ENCODE data around the gene LHX1. TPM values are rescaled to one million over a fixed set of nuclear protein-coding genes. Genes with fewer than 3 reads are reported as not detected.

LHX1 gene
- polyA plus RNA-seq, 4 donors = 0.01 TPM; not detected in 3

GRCh38 chr17:36944553-36944952 lies 7.3 kb downstream of the LHX1 start:
- H3K27me3 ChIP-seq (ENCODE audit: control insufficient read depth in 3 of 3, insufficient read depth in 3 of 3, low read length in 3 of 3) = peaks cover 16 to 82% (median 58%) of the 10 kb centered on the region in 3 donors
- DNase-seq (no peak), FAIRE-seq (no peak)
- H3K9me3 ChIP-seq (ENCODE audit: control insufficient read depth in 2 of 2, insufficient read depth in 1 of 2, low read depth in 1 of 2, low read length in 1 of 2) = peaks cover 0 to 7% of the 10 kb centered on the region in 2 donors
- no peak overlapping the region for H3K27ac ChIP-seq (ENCODE audit: low read depth in 1 of 3, low read length in 2 of 3)
- H3K4me1 ChIP-seq (ENCODE audit: control insufficient read depth in 3 of 3, insufficient read depth in 2 of 3, low read depth in 1 of 3, low read length in 2 of 3) = peaks cover 0 to 8% (median 2%) of the 10 kb centered on the region in 3 donors
- 3 to 4% (median 3%) methylated on average over 1 of the region's 1 CpG for WGBS, 3 donors
- H3K36me3 ChIP-seq (ENCODE audit: control insufficient read depth in 3 of 3, insufficient read depth in 2 of 3, low read depth in 1 of 3, low read length in 3 of 3) = no peaks in the 10 kb centered on the region
- H3K4me3 ChIP-seq (ENCODE audit: low read depth in 1 of 3, low read length in 3 of 3) = no peak overlapping the region

- FAIRE-seq = no peak
- Histone ChIP-seq H3K4me3 (ENCODE audit: low read depth in 1 of 3, low read length in 3 of 3) (no peak overlapping the region), H3K4me1 (ENCODE audit: control insufficient read depth in 3 of 3, insufficient read depth in 2 of 3, low read depth in 1 of 3, low read length in 2 of 3) (peaks cover 2 to 13% (median 4%) of the 10 kb centered on the region in 3 donors), H3K36me3 (ENCODE audit: control insufficient read depth in 3 of 3, insufficient read depth in 2 of 3, low read depth in 1 of 3, low read length in 3 of 3) (no peaks in the 10 kb centered on the region), H3K27ac (ENCODE audit: low read depth in 1 of 3, low read length in 2 of 3) (no peak overlapping the region), H3K9me3 (ENCODE audit: control insufficient read depth in 2 of 2, insufficient read depth in 1 of 2, low read depth in 1 of 2, low read length in 1 of 2) (peaks cover 0 to 7% of the 10 kb centered on the region in 2 donors), H3K27me3 (ENCODE audit: control insufficient read depth in 3 of 3, insufficient read depth in 3 of 3, low read length in 3 of 3) (peaks cover 16 to 76% (median 53%) of the 10 kb centered on the region in 3 donors)
- 24 to 37% (median 27%) methylated on average over 1 of the region's 1 CpG for WGBS, 3 donors
- DNase-seq = no peak
Observed at GRCh38 chr17:36945140-36945539, 7.9 kb downstream of the LHX1 start.

- peak in 1 of 2 donors; percentile 4 for DNase-seq
- Histone ChIP-seq H3K4me1 (ENCODE audit: control insufficient read depth in 3 of 3, insufficient read depth in 2 of 3, low read depth in 1 of 3, low read length in 2 of 3) (peaks cover 7 to 14% (median 12%) of the 10 kb centered on the region in 3 donors), H3K36me3 (ENCODE audit: control insufficient read depth in 3 of 3, insufficient read depth in 2 of 3, low read depth in 1 of 3, low read length in 3 of 3) (peaks cover 0 to 2% (median 0%) of the 10 kb centered on the region in 3 donors), H3K27ac (ENCODE audit: low read depth in 1 of 3, low read length in 2 of 3) (no peak overlapping the region), H3K27me3 (ENCODE audit: control insufficient read depth in 3 of 3, insufficient read depth in 3 of 3, low read length in 3 of 3) (peaks cover 13 to 66% (median 44%) of the 10 kb centered on the region in 3 donors), H3K4me3 (ENCODE audit: low read depth in 1 of 3, low read length in 3 of 3) (no peak overlapping the region), H3K9me3 (ENCODE audit: control insufficient read depth in 2 of 2, insufficient read depth in 1 of 2, low read depth in 1 of 2, low read length in 1 of 2) (peaks cover 0 to 2% of the 10 kb centered on the region in 2 donors)
- WGBS, 3 donors = 10 to 17% (median 13%) methylated on average over 30 of the region's 30 CpGs
- FAIRE-seq = no peak
Observed at GRCh38 chr17:36945959-36946725, 8.9 kb downstream of the LHX1 start.

GRCh38 chr17:36946726-36947091 lies 9.4 kb downstream of the LHX1 start:
- Histone ChIP-seq H3K9me3 (ENCODE audit: control insufficient read depth in 2 of 2, insufficient read depth in 1 of 2, low read depth in 1 of 2, low read length in 1 of 2) (peaks cover 0 to 2% of the 10 kb centered on the region in 2 donors), H3K4me3 (ENCODE audit: low read depth in 1 of 3, low read length in 3 of 3) (no peak overlapping the region), H3K4me1 (ENCODE audit: control insufficient read depth in 3 of 3, insufficient read depth in 2 of 3, low read depth in 1 of 3, low read length in 2 of 3) (peaks cover 7 to 14% (median 12%) of the 10 kb centered on the region in 3 donors), H3K27me3 (ENCODE audit: control insufficient read depth in 3 of 3, insufficient read depth in 3 of 3, low read length in 3 of 3) (peaks cover 12 to 60% (median 38%) of the 10 kb centered on the region in 3 donors), H3K27ac (ENCODE audit: low read depth in 1 of 3, low read length in 2 of 3) (no peak overlapping the region), H3K36me3 (ENCODE audit: control insufficient read depth in 3 of 3, insufficient read depth in 2 of 3, low read depth in 1 of 3, low read length in 3 of 3) (peaks cover 0 to 2% (median 0%) of the 10 kb centered on the region in 3 donors)
- FAIRE-seq = no peak
- no peak for DNase-seq
- 54 to 61% (median 58%) methylated on average over 2 of the region's 2 CpGs for WGBS, 3 donors

GRCh38 chr17:36947922-36948716 lies 10.8 kb downstream of the LHX1 start:
- 1 to 2% (median 2%) methylated on average over 26 of the region's 26 CpGs for WGBS, 3 donors
- Histone ChIP-seq H3K27me3 (ENCODE audit: control insufficient read depth in 3 of 3, insufficient read depth in 3 of 3, low read length in 3 of 3) (peaks cover 4 to 46% (median 26%) of the 10 kb centered on the region in 3 donors), H3K27ac (ENCODE audit: low read depth in 1 of 3, low read length in 2 of 3) (peak overlapping the region; percentile 5 to 94 (median 39)), H3K4me1 (ENCODE audit: control insufficient read depth in 3 of 3, insufficient read depth in 2 of 3, low read depth in 1 of 3, low read length in 2 of 3) (peaks cover 7 to 14% (median 12%) of the 10 kb centered on the region in 3 donors), H3K36me3 (ENCODE audit: control insufficient read depth in 3 of 3, insufficient read depth in 2 of 3, low read depth in 1 of 3, low read length in 3 of 3) (peaks cover 4% of the 10 kb centered on the region in 3 donors), H3K9me3 (ENCODE audit: control insufficient read depth in 2 of 2, insufficient read depth in 1 of 2, low read depth in 1 of 2, low read length in 1 of 2) (no peaks in the 10 kb centered on the region), H3K4me3 (ENCODE audit: low read depth in 1 of 3, low read length in 3 of 3) (peak overlapping the region in 2 of 3 donors; percentile 59 to 93)
- FAIRE-seq (no peak), DNase-seq (no peak)

- no peaks in the 10 kb centered on the region for H3K9me3 ChIP-seq (ENCODE audit: control insufficient read depth in 2 of 2, insufficient read depth in 1 of 2, low read depth in 1 of 2, low read length in 1 of 2)
- peak within 1 kb of the TSS; percentile 80 to 94 (median 89) for H3K27ac ChIP-seq (ENCODE audit: low read depth in 1 of 3, low read length in 2 of 3)
- H3K27me3 ChIP-seq (ENCODE audit: control insufficient read depth in 3 of 3, insufficient read depth in 3 of 3, low read length in 3 of 3) = peaks cover 4 to 39% (median 22%) of the 10 kb centered on the region in 3 donors
- peak; percentile 97 to 99 for DNase-seq
- FAIRE-seq = no peak
- peak within 1 kb of the TSS; percentile 90 to 93 (median 92) for H3K4me3 ChIP-seq (ENCODE audit: low read depth in 1 of 3, low read length in 3 of 3)
- H3K36me3 ChIP-seq (ENCODE audit: control insufficient read depth in 3 of 3, insufficient read depth in 2 of 3, low read depth in 1 of 3, low read length in 3 of 3) = peaks cover 4 to 8% (median 6%) of the 10 kb centered on the region in 3 donors
- 0 to 1% (median 0%) methylated on average over 76 to 90 of the region's 90 CpGs for WGBS, 3 donors
- H3K4me1 ChIP-seq (ENCODE audit: control insufficient read depth in 3 of 3, insufficient read depth in 2 of 3, low read depth in 1 of 3, low read length in 2 of 3) = peaks cover 7 to 14% (median 12%) of the 10 kb centered on the region in 3 donors
Observed at GRCh38 chr17:36948717-36949460, 11.6 kb downstream of the LHX1 start, which contains the start of gene AATF. AATF (plus strand) TSS chr17:36948954; CDS start chr17:36949126, 172 bp downstream.

- Histone ChIP-seq H3K27me3 (ENCODE audit: control insufficient read depth in 3 of 3, insufficient read depth in 3 of 3, low read length in 3 of 3) (peaks cover 4 to 35% (median 22%) of the 10 kb centered on the region in 3 donors), H3K36me3 (ENCODE audit: control insufficient read depth in 3 of 3, insufficient read depth in 2 of 3, low read depth in 1 of 3, low read length in 3 of 3) (peaks cover 4 to 12% (median 10%) of the 10 kb centered on the region in 3 donors), H3K9me3 (ENCODE audit: control insufficient read depth in 2 of 2, insufficient read depth in 1 of 2, low read depth in 1 of 2, low read length in 1 of 2) (no peaks in the 10 kb centered on the region), H3K27ac (ENCODE audit: low read depth in 1 of 3, low read length in 2 of 3) (peak overlapping the region; percentile 80 to 94 (median 89)), H3K4me1 (ENCODE audit: control insufficient read depth in 3 of 3, insufficient read depth in 2 of 3, low read depth in 1 of 3, low read length in 2 of 3) (peaks cover 7 to 14% (median 12%) of the 10 kb centered on the region in 3 donors), H3K4me3 (ENCODE audit: low read depth in 1 of 3, low read length in 3 of 3) (peak overlapping the region; percentile 90 to 93 (median 92))
- DNase-seq (peak in 1 of 2 donors; percentile 45), FAIRE-seq (no peak)
- 3 to 8% (median 5%) methylated on average over 9 of the region's 9 CpGs for WGBS, 3 donors
Observed at GRCh38 chr17:36949461-36949927, 12.2 kb downstream of the LHX1 start.

All from small intestine (tissue), 7 donors.